DOHH2 (cell line): ENCODE measurements around the gene ANKRD33.

Experiments
- EZH2phosphoT487 ChIP-seq: fragments of 200-600 bp; sonication (generic); IDR thresholded peaks from 2 replicates; pipeline ENCODE4 v1.6.1; 2017; ENCODE audit warnings: borderline replicate concordance, mild to moderate bottlenecking, antibody characterized with exemption, low read length, moderate library complexity, mixed read lengths
- TF ChIP-seq, protein P1 (sequence below): fragments of 200-600 bp; sonication (generic); IDR thresholded peaks from one replicate; pipeline ENCODE4 v1.5.1; 2014; ENCODE audit warnings: antibody characterized with exemption, mild to moderate bottlenecking, low read depth, low read length; ENCODE audit not compliant: poor library complexity, severe bottlenecking

DNA sequence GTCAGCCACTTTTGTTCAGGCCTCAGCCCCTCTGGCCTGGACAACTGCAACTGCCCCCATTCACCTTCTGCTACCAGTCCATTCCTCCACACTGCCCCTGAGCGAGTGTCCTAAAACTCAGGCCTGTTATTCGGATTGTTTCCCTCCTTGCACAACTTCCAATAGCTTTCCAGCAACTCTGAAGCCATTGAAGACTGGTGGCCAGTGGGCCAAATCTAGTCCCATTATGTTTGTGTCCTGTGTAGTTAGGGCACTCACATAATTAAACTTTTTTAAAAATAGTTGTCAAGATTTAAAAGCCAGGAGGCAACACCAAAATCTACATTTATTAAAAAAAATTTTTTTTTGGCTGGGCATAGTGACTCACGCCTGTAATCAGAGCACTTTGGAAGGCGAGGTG, 21.6 kb upstream of the ANKRD33 start:
- TF ChIP-seq, protein P1, sequence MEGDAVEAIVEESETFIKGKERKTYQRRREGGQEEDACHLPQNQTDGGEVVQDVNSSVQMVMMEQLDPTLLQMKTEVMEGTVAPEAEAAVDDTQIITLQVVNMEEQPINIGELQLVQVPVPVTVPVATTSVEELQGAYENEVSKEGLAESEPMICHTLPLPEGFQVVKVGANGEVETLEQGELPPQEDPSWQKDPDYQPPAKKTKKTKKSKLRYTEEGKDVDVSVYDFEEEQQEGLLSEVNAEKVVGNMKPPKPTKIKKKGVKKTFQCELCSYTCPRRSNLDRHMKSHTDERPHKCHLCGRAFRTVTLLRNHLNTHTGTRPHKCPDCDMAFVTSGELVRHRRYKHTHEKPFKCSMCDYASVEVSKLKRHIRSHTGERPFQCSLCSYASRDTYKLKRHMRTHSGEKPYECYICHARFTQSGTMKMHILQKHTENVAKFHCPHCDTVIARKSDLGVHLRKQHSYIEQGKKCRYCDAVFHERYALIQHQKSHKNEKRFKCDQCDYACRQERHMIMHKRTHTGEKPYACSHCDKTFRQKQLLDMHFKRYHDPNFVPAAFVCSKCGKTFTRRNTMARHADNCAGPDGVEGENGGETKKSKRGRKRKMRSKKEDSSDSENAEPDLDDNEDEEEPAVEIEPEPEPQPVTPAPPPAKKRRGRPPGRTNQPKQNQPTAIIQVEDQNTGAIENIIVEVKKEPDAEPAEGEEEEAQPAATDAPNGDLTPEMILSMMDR, result no peak
- TF ChIP-seq EZH2phosphoT487, result no peak
